ENCODE measurements around the gene LMOD2.

GRCh38 chr7:123645516-123645915 lies 10.2 kb upstream of the LMOD2 start:
- no peak for TF ChIP-seq EP300 (IDR thresholded peaks at IDR 0.05)
- TF ChIP-seq CTCF (IDR thresholded peaks at IDR 0.05), result no peak
- no peak for TF ChIP-seq POLR2A (IDR thresholded peaks at IDR 0.05)
- no peak for TF ChIP-seq POLR2AphosphoS5 (IDR thresholded peaks at IDR 0.05)
